B cell (primary cell): ENCODE measurements around the gene SLC22A12. TPM values are rescaled to one million over a fixed set of nuclear protein-coding genes. Genes with fewer than 3 reads are reported as not detected.

Source experiments
- ATAC-seq: fragments of 200-7000 bp; cut with Tn5 transposase; one replicate; pipeline ENCODE4 v1.10.0; 2021; ENCODE audit warnings: low read depth, mild to moderate bottlenecking, moderate number of reproducible peaks, moderate library complexity
- CTCF ChIA-PET: fragments of 350-600 bp; sonication (Branson Sonifier 250); formaldehyde crosslinking; loops from one replicate; lab custom pipeline; 2021; ENCODE audit warnings: antibody characterized with exemption, inconsistent platforms; lab: Charles Lee
- POLR2A ChIA-PET: fragments of 350-600 bp; sonication (Branson Sonifier 250); formaldehyde crosslinking; loops from one replicate; lab custom pipeline; 2021; ENCODE audit warnings: antibody characterized with exemption; lab: Charles Lee
- DNase-seq: peaks from one replicate; pipeline ENCODE4 v3.0.0; 2013
- H2AFZ ChIP-seq: 2 replicates; pipeline ENCODE4 v1.6.1; 2012; ENCODE audit warnings: mild to moderate bottlenecking, low read depth, low read length; ENCODE audit not compliant: insufficient read depth, poor library complexity, severe bottlenecking
- H3K27ac ChIP-seq, 2 donors: 1 replicate in 1 of 2; 2 replicates in 1 of 2; pipeline ENCODE4 v1.5.1; 2012 to 2013; ENCODE audit warnings: low read length in 2 of 2, mild to moderate bottlenecking in 2 of 2, moderate library complexity in 1 of 2
- H3K27me3 ChIP-seq, 4 experiments: fragments of 200-600 bp in 1 of 4; sonication (generic) in 1 of 4; replicated peaks in 1 of 4; 1 replicate in 2 of 4; 2 replicates in 2 of 4; pipeline versions ENCODE4 v1.6.1 to v1.7.0; 2013 to 2016; ENCODE audit warnings: low read length in 3 of 4, mild to moderate bottlenecking in 2 of 4, mixed read lengths in 1 of 4, moderate library complexity in 1 of 4; ENCODE audit not compliant: insufficient read depth in 4 of 4, control insufficient read depth in 3 of 4; ENCODE audit errors: control extremely low read depth in 1 of 4
- H3K36me3 ChIP-seq, 2 experiments: replicated peaks in 1 of 2; 1 replicate in 1 of 2; 2 replicates in 1 of 2; pipeline versions ENCODE4 v1.6.1 to v1.7.1; 2013; ENCODE audit warnings: low read length in 1 of 2; ENCODE audit not compliant: insufficient read depth in 2 of 2, control insufficient read depth in 1 of 2; ENCODE audit errors: control extremely low read depth in 1 of 2, extremely low read depth in 1 of 2
- H3K4me1 ChIP-seq, 2 donors: fragments of 200-600 bp in 1 of 2; sonication (generic) in 1 of 2; 1 replicate in 1 of 2; 2 replicates in 1 of 2; pipeline versions ENCODE4 v1.5.1 to v1.6.1; 2013 to 2017; ENCODE audit warnings: low read length in 2 of 2; ENCODE audit not compliant: control insufficient read depth in 2 of 2, insufficient read depth in 2 of 2
- H3K4me2 ChIP-seq: replicated peaks from 2 replicates; pipeline ENCODE3; 2012; ENCODE audit warnings: mild to moderate bottlenecking, low read depth, low read length; ENCODE audit not compliant: poor library complexity, severe bottlenecking
- H3K4me3 ChIP-seq, 5 experiments: fragments of 200-600 bp in 1 of 5; sonication (generic) in 1 of 5; 1 replicate in 3 of 5; 2 replicates in 2 of 5; pipeline versions ENCODE4 v1.5.1 to v1.7.0; 2011 to 2016; ENCODE audit warnings: low read length in 4 of 5, mild to moderate bottlenecking in 4 of 5, low read depth in 2 of 5, control low read depth in 1 of 5, moderate library complexity in 1 of 5; ENCODE audit not compliant: insufficient read depth in 1 of 5; ENCODE audit errors: control extremely low read depth in 1 of 5, extremely low read depth in 1 of 5
- H3K79me2 ChIP-seq: fragments of 200-600 bp; sonication (generic); one replicate; pipeline ENCODE4 v1.6.0; 2016; ENCODE audit warnings: low read length; ENCODE audit not compliant: control insufficient read depth, insufficient read depth
- H3K9ac ChIP-seq: fragments of 200-600 bp; sonication (generic); 2 replicates; pipeline ENCODE4 v1.6.1; 2017; ENCODE audit warnings: mild to moderate bottlenecking, low read length, moderate library complexity
- H3K9me3 ChIP-seq, 3 donors: one replicate each; pipeline versions ENCODE4 v1.6.1 to v1.7.1; 2013; ENCODE audit warnings: low read length in 2 of 3; ENCODE audit not compliant: control insufficient read depth in 2 of 3, insufficient read depth in 1 of 3; ENCODE audit errors: control extremely low read depth in 1 of 3
- H4K20me1 ChIP-seq: 2 replicates; pipeline ENCODE4 v1.6.0; 2012; ENCODE audit warnings: mild to moderate bottlenecking, low read length; ENCODE audit not compliant: insufficient read depth, control insufficient read depth, poor library complexity, severe bottlenecking
- H3K27ac Mint-ChIP-seq: one replicate; pipeline ENCODE4 v1.8.0; 2021; ENCODE audit warnings: mixed read lengths
- H3K27me3 Mint-ChIP-seq: one replicate; pipeline ENCODE4 v1.8.0; 2021; ENCODE audit warnings: mixed read lengths
- H3K4me1 Mint-ChIP-seq: one replicate; pipeline ENCODE4 v1.8.0; 2021; ENCODE audit warnings: mixed read lengths
- H3K4me3 Mint-ChIP-seq: one replicate; pipeline ENCODE4 v1.8.0; 2021; ENCODE audit warnings: mixed read lengths
- H3K9me3 Mint-ChIP-seq: one replicate; pipeline ENCODE4 v1.8.0; 2022; ENCODE audit warnings: mixed read lengths; ENCODE audit not compliant: insufficient read depth
- EZH2 ChIP-seq: IDR thresholded peaks from 2 replicates; pipeline ENCODE4 v1.6.1; 2012; ENCODE audit warnings: borderline replicate concordance, low read depth, mild to moderate bottlenecking, moderate library complexity, low read length; ENCODE audit not compliant: insufficient read depth, poor library complexity, severe bottlenecking
- WGBS: methylation state at CpG from one replicate; pipeline ENCODE4 v1.1.5; 2013; ENCODE audit warnings: missing lambda C conversion rate; ENCODE audit not compliant: insufficient coverage; 5-methylcytosine and 5-hydroxymethylcytosine counted together
- intact Hi-C: fragments of 100-400 bp; cut with micrococcal nuclease; formaldehyde crosslinking; loops from one replicate; pipeline ENCODE4 v1.10.0; 2022
- polyA plus RNA-seq: library from polyadenylated mRNA; depleted of rRNA; stranded (reverse); fragments of >200 nt; gene quantifications from 2 replicates; pipeline ENCODE4 v1.2.3, GENCODE V29; 2012
- total RNA-seq, 2 donors: library from RNA; stranded (reverse); fragments of 120-200 nt in 1 of 2; gene quantifications; 1 replicate in 1 of 2; 2 replicates in 1 of 2; pipeline versions ENCODE4 v1.2.3 to v1.2.4, GENCODE V29; 2013 to 2022
- TF ChIP-seq, protein P1 (sequence below): fragments of 200-600 bp; IDR thresholded peaks from one replicate; pipeline ENCODE4 v1.8.0; 2022; ENCODE audit warnings: antibody characterized with exemption, mild to moderate bottlenecking

SLC22A12 gene
- total and polyA plus RNA-seq, 2 donors (not counting 1 experiment from before 2014, with no cell fraction given): not detected

DNA sequence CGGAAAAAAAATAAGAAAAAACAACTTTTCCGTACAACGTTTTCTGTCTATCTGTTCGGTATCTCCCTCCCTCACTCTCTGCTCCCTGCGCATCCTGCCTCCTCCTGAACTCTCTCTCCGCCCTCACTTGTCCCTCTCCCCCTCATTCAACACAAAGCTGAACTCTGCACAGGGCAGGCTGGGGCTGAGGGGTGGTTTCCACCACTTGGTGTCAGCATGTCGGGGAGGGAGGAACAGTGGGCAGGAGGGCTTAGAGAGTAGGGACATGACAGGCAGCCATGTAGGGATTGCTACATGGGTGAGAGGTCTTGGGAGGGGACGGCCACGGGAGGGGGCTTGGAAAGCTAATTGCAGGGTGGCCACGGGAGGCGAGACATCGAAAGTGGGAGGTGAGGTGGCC is 17.6 kb downstream of the SLC22A12 start:
- no peaks in the 10 kb centered on the region for H4K20me1 ChIP-seq
- H3K4me2 ChIP-seq: no peak overlapping the region
- peaks cover 0 to 3% (median 0%) of the 10 kb centered on the region in 3 donors for H3K9me3 ChIP-seq
- H3K4me3 ChIP-seq: no peak overlapping the region
- ATAC-seq (no peak), DNase-seq (no peak)
- CTCF ChIA-PET: interaction anchor here (0.7 kb wide), 1 partner anchor 31 kb away, joined by 3 read pairs; no protein-coding TSS in a partner anchor
- Mint-ChIP-seq H3K9me3 (no peaks in the 10 kb centered on the region), H3K4me1 (peaks cover 3% of the 10 kb centered on the region), H3K4me3 (no peak overlapping the region), H3K27me3 (peaks cover 7% of the 10 kb centered on the region), H3K27ac (peak overlapping the region; percentile 59)
- POLR2A ChIA-PET: interaction anchor here (0.7 kb wide), 1 partner anchor 719 kb away, joined by 5 read pairs; no protein-coding TSS in a partner anchor
- peaks cover 0 to 3% of the 10 kb centered on the region in 2 donors for H3K4me1 ChIP-seq
- 87% methylated on average over 8 of the region's 12 CpGs for WGBS
- H3K9ac ChIP-seq: no peak overlapping the region
- intact Hi-C loops: no loop called here
- no peak overlapping the region for H2AFZ ChIP-seq
- H3K27me3 ChIP-seq: no peaks in the 10 kb centered on the region
- no peak overlapping the region for H3K27ac ChIP-seq
- no peak for TF ChIP-seq EZH2
- TF ChIP-seq, protein P1, sequence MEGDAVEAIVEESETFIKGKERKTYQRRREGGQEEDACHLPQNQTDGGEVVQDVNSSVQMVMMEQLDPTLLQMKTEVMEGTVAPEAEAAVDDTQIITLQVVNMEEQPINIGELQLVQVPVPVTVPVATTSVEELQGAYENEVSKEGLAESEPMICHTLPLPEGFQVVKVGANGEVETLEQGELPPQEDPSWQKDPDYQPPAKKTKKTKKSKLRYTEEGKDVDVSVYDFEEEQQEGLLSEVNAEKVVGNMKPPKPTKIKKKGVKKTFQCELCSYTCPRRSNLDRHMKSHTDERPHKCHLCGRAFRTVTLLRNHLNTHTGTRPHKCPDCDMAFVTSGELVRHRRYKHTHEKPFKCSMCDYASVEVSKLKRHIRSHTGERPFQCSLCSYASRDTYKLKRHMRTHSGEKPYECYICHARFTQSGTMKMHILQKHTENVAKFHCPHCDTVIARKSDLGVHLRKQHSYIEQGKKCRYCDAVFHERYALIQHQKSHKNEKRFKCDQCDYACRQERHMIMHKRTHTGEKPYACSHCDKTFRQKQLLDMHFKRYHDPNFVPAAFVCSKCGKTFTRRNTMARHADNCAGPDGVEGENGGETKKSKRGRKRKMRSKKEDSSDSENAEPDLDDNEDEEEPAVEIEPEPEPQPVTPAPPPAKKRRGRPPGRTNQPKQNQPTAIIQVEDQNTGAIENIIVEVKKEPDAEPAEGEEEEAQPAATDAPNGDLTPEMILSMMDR: no peak
- no peaks in the 10 kb centered on the region for H3K36me3 ChIP-seq
- H3K79me2 ChIP-seq: no peaks in the 10 kb centered on the region

GRCh38 chr11:64609436-64610047 is 18.5 kb downstream of the SLC22A12 start:
- H2AFZ ChIP-seq: peak overlapping the region; percentile 28
- H3K9me3 Mint-ChIP-seq: no peaks in the 10 kb centered on the region
- no peaks in the 10 kb centered on the region for H4K20me1 ChIP-seq
- no peak overlapping the region for H3K4me3 Mint-ChIP-seq
- H3K27ac ChIP-seq: no peak overlapping the region
- no peak overlapping the region for H3K9ac ChIP-seq
- peaks cover 0 to 3% (median 0%) of the 10 kb centered on the region in 3 donors for H3K9me3 ChIP-seq
- DNase-seq (no peak), ATAC-seq (no peak)
- no peaks in the 10 kb centered on the region for H3K36me3 ChIP-seq
- H3K27ac Mint-ChIP-seq: no peak overlapping the region
- ChIA-PET POLR2A (no interaction called here), CTCF (no interaction called here)
- H3K4me1 ChIP-seq: peaks cover 0 to 3% of the 10 kb centered on the region in 2 donors
- H3K4me3 ChIP-seq: no peak overlapping the region
- H3K27me3 Mint-ChIP-seq: peaks cover 9% of the 10 kb centered on the region
- H3K4me2 ChIP-seq: no peak overlapping the region
- no peaks in the 10 kb centered on the region for H3K27me3 ChIP-seq
- H3K4me1 Mint-ChIP-seq: peaks cover 3% of the 10 kb centered on the region
- 43% methylated on average over 5 of the region's 5 CpGs for WGBS
- intact Hi-C loops: no loop called here
- no peaks in the 10 kb centered on the region for H3K79me2 ChIP-seq
- TF ChIP-seq, protein P1: no peak
- no peak for TF ChIP-seq EZH2
